GM21423 (cell line): ENCODE results near the gene OR10K2.
"Not testable (repeated sequence)": the region's sequence is repeated elsewhere in the genome, so short reads cannot be mapped to it uniquely, and the experiment has no call there.

ENCODE experiments used
- ATAC-seq: cut with Tn5 transposase; IDR thresholded peaks from one replicate; pipeline ENCODE4 v1.9.1; 2021; ENCODE audit warnings: mild to moderate bottlenecking, moderate library complexity; ENCODE audit not compliant: unreplicated experiment

Gene OR10K2

DNA sequence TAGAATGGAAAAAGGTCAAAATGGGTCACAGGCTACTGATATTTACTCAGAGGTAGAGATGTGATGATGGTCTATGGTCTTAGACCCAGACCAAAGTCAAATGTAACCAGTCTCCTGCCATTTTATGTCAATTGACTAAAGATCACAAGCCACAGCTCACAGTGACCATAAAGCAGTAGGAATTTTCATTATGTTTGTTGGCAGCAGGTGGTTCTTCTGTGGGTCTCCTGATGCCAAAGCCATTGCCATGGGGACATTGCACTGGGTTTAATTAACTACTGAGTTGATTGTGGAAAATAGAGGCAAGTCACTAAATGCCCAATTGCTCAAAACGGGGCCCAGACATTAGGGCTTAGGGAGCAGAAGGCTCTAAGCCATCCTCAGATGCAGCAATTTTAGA, at the start of gene OR10K2:
Gene OR10K2, minus strand, starts transcription at position 101 of the 400 bp plus-strand sequence. CDS start 5,371 bp downstream, outside the sequence.
- no peak for ATAC-seq

GRCh38 chr1:158471920-158472319, 45.9 kb upstream of the OR10K2 start, which contains the start of gene OR10R2:
TSS of gene OR10R2 (plus strand) at chr1:158472220. CDS start at chr1:158472326, 106 bp downstream.
- ATAC-seq, result no peak

- ATAC-seq, result no peak
Measured at GRCh38 chr1:158461534-158461933, 35.5 kb upstream of the OR10K2 start, which contains the start of gene OR10K1. TSS of gene OR10K1 (plus strand) at chr1:158461834. CDS start at chr1:158465562, 3,728 bp downstream.

GRCh38 chr1:158458263-158458662, 32.2 kb upstream of the OR10K2 start:
- no peak for ATAC-seq

- no peak for ATAC-seq
Measured at GRCh38 chr1:158457246-158457645, 31.2 kb upstream of the OR10K2 start.

- ATAC-seq, result no peak
Measured at GRCh38 chr1:158454537-158454936, 28.5 kb upstream of the OR10K2 start.

- no peak for ATAC-seq
Measured at GRCh38 chr1:158445376-158445775, 19.3 kb upstream of the OR10K2 start.

DNA sequence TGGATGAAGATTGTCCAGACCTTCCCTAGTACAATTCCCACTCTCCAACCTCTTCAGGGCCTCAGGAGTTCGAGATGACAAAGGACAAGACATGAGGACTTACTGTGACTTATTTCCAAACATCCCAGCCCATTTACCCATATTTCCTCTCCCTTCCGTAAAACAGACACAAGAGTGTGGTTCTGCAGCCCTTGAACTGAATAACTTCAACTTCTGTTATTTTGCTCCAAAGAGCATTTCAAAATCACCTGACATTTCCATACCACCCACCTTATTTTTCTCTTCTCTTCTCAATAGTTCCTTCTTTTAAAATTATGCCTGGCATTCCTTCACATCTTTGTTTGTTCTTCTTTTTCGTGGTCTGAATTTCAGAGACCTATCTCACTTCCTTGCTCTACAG, 8.7 kb upstream of the OR10K2 start:
- ATAC-seq, result no peak

DNA sequence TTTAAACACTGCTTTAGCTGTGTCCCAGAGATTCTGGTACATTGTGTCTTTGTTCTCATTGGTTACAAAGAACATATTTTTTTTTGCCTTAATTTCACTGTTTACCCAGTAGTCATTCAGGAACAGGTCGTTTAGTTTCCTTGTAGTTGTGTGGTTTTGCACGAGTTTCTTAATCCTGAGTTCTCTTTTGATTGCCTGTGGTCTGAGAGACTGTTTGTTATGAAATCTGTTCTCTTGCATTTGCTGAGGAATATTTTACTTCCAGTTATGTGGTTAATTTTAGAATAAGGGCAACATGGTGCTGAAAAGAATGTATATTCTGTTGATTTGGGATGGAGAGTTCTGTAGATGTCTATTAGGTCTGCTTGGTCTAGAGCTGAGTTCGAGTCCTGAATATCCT, 4.1 kb upstream of the OR10K2 start:
- ATAC-seq, result not testable (repeated sequence)

GRCh38 chr1:158425027-158425426, 1.0 kb downstream of the OR10K2 start:
- no peak for ATAC-seq

- ATAC-seq, result no peak
Measured at GRCh38 chr1:158422212-158422611, 3.8 kb downstream of the OR10K2 start.

- no peak for ATAC-seq
Measured at GRCh38 chr1:158417586-158417985, 8.5 kb downstream of the OR10K2 start.

DNA sequence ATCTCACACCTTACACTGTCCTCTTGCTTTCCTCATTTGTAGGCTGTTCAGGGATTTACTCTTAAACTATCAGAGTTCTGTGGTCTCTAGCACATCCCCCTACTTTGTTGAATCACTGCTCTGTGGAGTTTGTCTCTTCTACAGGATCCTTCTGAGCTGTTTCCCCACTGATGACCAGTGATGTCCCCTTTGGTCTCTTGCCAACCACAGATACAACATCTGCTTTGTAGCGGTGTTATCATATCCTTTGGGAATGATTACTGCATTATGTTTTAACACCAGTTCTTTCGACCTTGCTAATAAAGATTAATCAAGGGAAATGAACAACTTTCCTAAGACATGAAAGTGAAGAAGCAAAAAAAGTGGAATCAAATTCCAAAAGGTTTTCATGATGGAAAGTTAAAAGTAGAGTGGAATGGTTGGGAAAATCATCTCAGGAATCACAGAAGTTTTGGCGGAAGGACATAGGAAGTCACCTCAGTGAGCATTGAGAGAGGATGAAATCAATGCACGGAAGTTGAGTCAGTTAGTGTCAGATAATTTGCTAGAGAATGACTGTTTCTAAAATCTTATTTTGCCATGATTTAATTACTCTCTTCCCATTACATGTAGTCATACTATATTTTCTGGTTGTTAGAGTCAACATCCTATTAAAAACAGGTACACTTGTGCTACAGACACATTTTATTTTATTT, 11.2 kb downstream of the OR10K2 start:
- no peak for ATAC-seq

GRCh38 chr1:158407092-158407491, 18.9 kb downstream of the OR10K2 start:
- no peak for ATAC-seq

- ATAC-seq, result no peak
Measured at GRCh38 chr1:158400871-158401270, 25.2 kb downstream of the OR10K2 start.

- no peak for ATAC-seq
Measured at GRCh38 chr1:158398818-158399514, 27.1 kb downstream of the OR10K2 start, which contains the start of gene OR10T2. TSS of gene OR10T2 (minus strand) at chr1:158399466. CDS start at chr1:158399466, 0 bp downstream.

- ATAC-seq, result no peak
Measured at GRCh38 chr1:158396646-158397045, 29.4 kb downstream of the OR10K2 start.

DNA sequence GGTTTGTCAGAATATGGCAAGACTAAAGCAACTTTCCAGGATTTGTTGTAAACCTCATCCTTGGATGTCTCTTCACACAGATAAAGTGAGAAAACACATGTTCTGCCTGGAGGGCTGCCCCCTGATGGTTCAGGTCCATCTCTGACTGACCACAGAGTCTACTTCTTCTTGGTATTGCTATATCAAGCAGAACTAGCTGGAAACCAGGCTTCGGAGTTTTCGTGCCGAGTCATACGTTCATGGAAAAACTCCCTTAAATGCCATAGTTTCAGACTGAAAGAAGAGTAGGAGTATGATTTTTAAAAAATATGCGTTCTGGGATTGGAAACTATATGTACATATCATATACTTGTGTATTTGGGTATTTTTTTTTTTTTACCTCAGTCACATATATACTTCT, 32.6 kb downstream of the OR10K2 start:
- no peak for ATAC-seq

GRCh38 chr1:158391099-158391498, 34.9 kb downstream of the OR10K2 start:
- no peak for ATAC-seq

DNA sequence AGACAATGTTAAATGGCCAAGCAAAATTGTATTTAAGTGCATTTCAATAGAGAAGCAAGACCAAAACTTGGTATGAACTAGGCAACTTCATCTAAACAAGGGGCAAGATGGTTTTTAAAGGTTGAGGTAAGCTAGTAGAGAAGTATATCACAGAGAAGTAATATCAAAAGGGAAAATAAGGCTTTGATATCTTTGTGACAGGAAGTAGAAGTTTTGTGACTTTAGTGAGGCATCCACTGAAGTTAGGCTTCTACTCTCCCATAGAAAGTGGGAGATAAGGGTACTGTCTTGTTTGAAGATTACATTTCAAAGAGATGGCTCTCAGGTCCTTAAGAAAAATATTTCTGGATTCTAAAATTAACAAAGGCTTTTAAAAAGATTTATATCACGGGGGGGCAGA, 35.7 kb downstream of the OR10K2 start:
- ATAC-seq, result no peak

DNA sequence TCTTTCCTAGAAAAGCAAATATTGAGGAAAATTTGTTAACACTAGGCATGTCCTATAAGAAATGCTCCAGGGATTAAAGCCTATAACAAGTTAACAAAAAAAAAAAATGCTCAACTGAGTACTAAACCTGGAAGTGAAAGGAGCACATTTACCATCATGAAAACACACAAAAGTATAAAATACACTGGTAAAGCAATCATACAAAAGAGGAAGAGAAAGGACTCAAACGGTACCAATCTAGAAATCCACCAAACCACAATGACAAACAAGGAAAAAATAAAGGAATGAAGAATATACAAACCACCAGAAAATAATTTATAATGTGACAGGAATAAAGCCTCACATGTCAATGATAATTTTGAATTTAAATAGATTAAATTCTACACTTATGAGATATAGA, 51.2 kb downstream of the OR10K2 start:
- no peak for ATAC-seq

GRCh38 chr1:158374101-158374500, 51.9 kb downstream of the OR10K2 start:
- ATAC-seq, result not testable (repeated sequence)
